Measurements from ENCODE around the gene LCE2A.

DNA sequence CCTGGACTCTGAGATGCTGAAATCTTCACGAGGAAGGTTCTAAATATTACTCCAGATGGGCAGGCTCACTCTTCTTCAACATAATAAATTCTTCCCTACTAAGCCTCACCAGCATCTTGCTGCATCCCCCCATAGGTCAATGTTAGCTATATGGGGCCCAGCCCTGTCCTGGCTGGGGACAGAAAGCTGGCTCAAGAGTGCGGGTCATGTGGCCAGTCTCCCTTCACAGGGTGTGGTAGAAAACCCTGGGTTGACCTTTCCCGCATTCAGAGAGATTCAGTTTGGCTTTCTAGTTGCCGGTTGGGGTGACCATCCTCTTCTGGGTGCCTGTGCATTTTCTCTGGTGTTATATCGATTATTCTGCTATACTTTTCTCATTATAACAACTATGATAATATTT is 39.9 kb downstream of the LCE2A start:
- TF ChIP-seq, protein P1, sequence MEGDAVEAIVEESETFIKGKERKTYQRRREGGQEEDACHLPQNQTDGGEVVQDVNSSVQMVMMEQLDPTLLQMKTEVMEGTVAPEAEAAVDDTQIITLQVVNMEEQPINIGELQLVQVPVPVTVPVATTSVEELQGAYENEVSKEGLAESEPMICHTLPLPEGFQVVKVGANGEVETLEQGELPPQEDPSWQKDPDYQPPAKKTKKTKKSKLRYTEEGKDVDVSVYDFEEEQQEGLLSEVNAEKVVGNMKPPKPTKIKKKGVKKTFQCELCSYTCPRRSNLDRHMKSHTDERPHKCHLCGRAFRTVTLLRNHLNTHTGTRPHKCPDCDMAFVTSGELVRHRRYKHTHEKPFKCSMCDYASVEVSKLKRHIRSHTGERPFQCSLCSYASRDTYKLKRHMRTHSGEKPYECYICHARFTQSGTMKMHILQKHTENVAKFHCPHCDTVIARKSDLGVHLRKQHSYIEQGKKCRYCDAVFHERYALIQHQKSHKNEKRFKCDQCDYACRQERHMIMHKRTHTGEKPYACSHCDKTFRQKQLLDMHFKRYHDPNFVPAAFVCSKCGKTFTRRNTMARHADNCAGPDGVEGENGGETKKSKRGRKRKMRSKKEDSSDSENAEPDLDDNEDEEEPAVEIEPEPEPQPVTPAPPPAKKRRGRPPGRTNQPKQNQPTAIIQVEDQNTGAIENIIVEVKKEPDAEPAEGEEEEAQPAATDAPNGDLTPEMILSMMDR (IDR thresholded peaks at IDR 0.05) = no peak
- TF ChIP-seq POLR2A (IDR thresholded peaks at IDR 0.05) = no peak
- no peak for TF ChIP-seq POLR2AphosphoS5 (IDR thresholded peaks at IDR 0.05)

Data from prostate gland (tissue), 2 donors.